GM23338 (cell line): ENCODE measurements around the gene CRELD1. TPM values are rescaled to one million over a fixed set of nuclear protein-coding genes. Genes with fewer than 3 reads are reported as not detected.

Source experiments
- ATAC-seq: fragments of 200-7000 bp; cut with Tn5 transposase; 3 replicates; pipeline ENCODE4 v1.9.1; 2020
- DNase-seq: peaks from one replicate; pipeline ENCODE4 v3.0.0-alpha.2; 2015; ENCODE audit warnings: low spot score
- H2AFZ ChIP-seq: fragments of 200-600 bp; sonication (generic); 2 replicates; pipeline ENCODE4 v1.8.0; 2016; ENCODE audit warnings: antibody characterized with exemption, mild to moderate bottlenecking, moderate library complexity
- H3F3A ChIP-seq: fragments of 200-600 bp; sonication (generic); replicated peaks from 2 replicates; pipeline ENCODE4 v1.8.0; 2017; ENCODE audit warnings: antibody characterized with exemption, mixed run types, low read depth
- H3K27ac ChIP-seq: fragments of 200-600 bp; sonication (generic); 2 replicates; pipeline ENCODE4 v1.6.1; 2016; ENCODE audit warnings: low read depth
- H3K27me3 ChIP-seq: fragments of 200-600 bp; sonication (generic); 2 replicates; pipeline ENCODE4 v1.8.0; 2016; ENCODE audit warnings: mild to moderate bottlenecking, mixed run types, moderate library complexity; ENCODE audit not compliant: insufficient read depth
- H3K36me3 ChIP-seq: fragments of 200-600 bp; sonication (generic); 2 replicates; pipeline ENCODE4 v1.8.0; 2016; ENCODE audit warnings: mild to moderate bottlenecking; ENCODE audit not compliant: insufficient read depth
- H3K4me1 ChIP-seq: fragments of 200-600 bp; sonication (generic); 2 replicates; pipeline ENCODE4 v1.8.0; 2016; ENCODE audit warnings: mild to moderate bottlenecking, moderate library complexity; ENCODE audit not compliant: insufficient read depth
- H3K4me2 ChIP-seq: fragments of 200-600 bp; sonication (generic); 2 replicates; pipeline ENCODE4 v1.7.1; 2017; ENCODE audit warnings: mixed run types
- H3K4me3 ChIP-seq: fragments of 200-600 bp; sonication (generic); 2 replicates; pipeline ENCODE4 v1.6.1; 2016; ENCODE audit warnings: mixed run types
- H3K79me2 ChIP-seq: fragments of 200-600 bp; sonication (generic); replicated peaks from 2 replicates; pipeline ENCODE4 v1.8.0; 2017; ENCODE audit warnings: mild to moderate bottlenecking; ENCODE audit not compliant: insufficient read depth
- H3K9me2 ChIP-seq: fragments of 200-600 bp; sonication (generic); 2 replicates; pipeline ENCODE4 v1.8.0; 2017; ENCODE audit not compliant: insufficient read depth
- H4K20me1 ChIP-seq: fragments of 200-600 bp; sonication (generic); replicated peaks from 2 replicates; pipeline ENCODE4 v1.8.0; 2017; ENCODE audit warnings: mild to moderate bottlenecking; ENCODE audit not compliant: insufficient read depth
- H3K27ac Mint-ChIP-seq: 2 replicates; pipeline ENCODE4 v1.8.0; 2020; ENCODE audit warnings: inconsistent platforms, mild to moderate bottlenecking, moderate library complexity, mixed read lengths
- H3K27me3 Mint-ChIP-seq: 3 replicates; pipeline ENCODE4 v1.8.0; 2022; ENCODE audit warnings: low read depth, mild to moderate bottlenecking, moderate library complexity, mixed read lengths, inconsistent platforms; ENCODE audit not compliant: insufficient read depth, poor library complexity
- H3K36me3 Mint-ChIP-seq: 3 replicates; pipeline ENCODE4 v1.8.0; 2021; ENCODE audit warnings: low read depth, mild to moderate bottlenecking, inconsistent platforms, moderate library complexity, mixed read lengths
- H3K4me1 Mint-ChIP-seq: 3 replicates; pipeline ENCODE4 v1.8.0; 2020; ENCODE audit warnings: mild to moderate bottlenecking, inconsistent platforms, mixed read lengths
- H3K4me3 Mint-ChIP-seq: 3 replicates; pipeline ENCODE4 v1.8.0; 2021; ENCODE audit warnings: moderate library complexity, mild to moderate bottlenecking, inconsistent platforms, mixed read lengths
- H3K9me3 Mint-ChIP-seq: 3 replicates; pipeline ENCODE4 v1.8.0; 2020; ENCODE audit warnings: moderate library complexity, mild to moderate bottlenecking, inconsistent platforms, mixed read lengths
- EZH2phosphoT487 ChIP-seq: fragments of 200-600 bp; sonication (generic); IDR thresholded peaks from one replicate; pipeline ENCODE4 v1.8.1; 2018; ENCODE audit warnings: antibody characterized with exemption; ENCODE audit not compliant: unreplicated experiment
- STAT1 ChIP-seq: IDR thresholded peaks from one replicate; pipeline ENCODE4 v1.6.1; 2016; ENCODE audit warnings: antibody characterized with exemption; ENCODE audit not compliant: unreplicated experiment
- polyA plus RNA-seq: library from polyadenylated mRNA; unstranded; fragments of >200 nt; fragmentation: Nextera tagmentation; extraction: Ambion mirVana; gene quantifications from 2 replicates; pipeline ENCODE4 v1.2.1, GENCODE V29; 2016
- total RNA-seq: library from RNA; depleted of rRNA; stranded (reverse); fragments of >200 nt; shearing (Covaris generic); gene quantifications from 2 replicates; pipeline ENCODE4 v1.2.3, GENCODE V29; 2014
- TF ChIP-seq, protein P1 (sequence below): fragments of 250-450 bp; sonication (Bioruptor Pico); IDR thresholded peaks from 2 replicates; pipeline ENCODE4 v1.5.0; 2020; ENCODE audit warnings: mild to moderate bottlenecking, moderate library complexity
- TF ChIP-seq, protein P2 (sequence below): IDR thresholded peaks from one replicate; pipeline ENCODE4 v1.6.1; 2018; ENCODE audit warnings: antibody characterized with exemption; ENCODE audit not compliant: unreplicated experiment
- TF ChIP-seq, protein P3 (sequence below), 2 experiments: fragments of 200-600 bp in 1 of 2; sonication (generic) in 1 of 2; conservative IDR thresholded peaks; 2 replicates each; pipeline versions ENCODE4 v1.5.1 to v1.6.1; 2016 to 2017; ENCODE audit warnings: antibody characterized with exemption in 2 of 2, low read depth in 2 of 2, mild to moderate bottlenecking in 2 of 2, moderate library complexity in 1 of 2

The CRELD1 gene
- total and polyA plus RNA-seq, 2 experiments from 2014 or later, result 11.5 to 13.1 TPM

DNA sequence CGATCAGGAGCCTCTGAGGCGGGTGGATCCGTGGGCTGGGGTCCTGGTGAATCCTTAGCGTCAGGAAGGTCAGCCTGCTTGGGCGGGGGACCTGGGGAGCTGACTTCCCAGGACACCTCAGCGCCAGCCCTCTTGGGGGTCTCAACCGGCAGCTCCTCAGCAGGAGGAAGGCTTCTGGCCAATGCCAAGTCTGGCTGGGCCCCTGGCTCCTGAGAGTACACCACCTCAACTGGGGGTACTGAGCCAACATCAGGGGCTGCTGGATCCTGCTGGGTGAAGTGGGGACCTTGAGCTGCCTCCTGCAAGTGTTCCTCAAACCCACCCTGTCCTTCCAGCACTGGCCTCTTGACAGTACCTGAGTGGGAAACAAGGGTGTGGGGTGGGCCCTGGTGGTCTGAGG lies 15.5 kb downstream of the CRELD1 start:
- Mint-ChIP-seq H3K27me3 (peaks cover 20% of the 10 kb centered on the region), H3K9me3 (no peaks in the 10 kb centered on the region; the same call in 2 of the 3 replicates), H3K27ac (no peak overlapping the region), H3K36me3 (peaks cover 8% of the 10 kb centered on the region; the same call in 1 of the 3 replicates), H3K4me3 (no peak overlapping the region), H3K4me1 (peaks cover 9% of the 10 kb centered on the region; the same call in 2 of the 3 replicates)
- no peak overlapping the region for H3K4me2 ChIP-seq
- H4K20me1 ChIP-seq, result no peaks in the 10 kb centered on the region; the same call in 1 of the 2 replicates
- H2AFZ ChIP-seq, result no peak overlapping the region
- no peak for ATAC-seq
- H3K27me3 ChIP-seq, result peaks cover 7% of the 10 kb centered on the region; the same call in 1 of the 2 replicates
- no peak overlapping the region for H3K27ac ChIP-seq
- peaks cover 9% of the 10 kb centered on the region for H3K4me1 ChIP-seq
- no peaks in the 10 kb centered on the region for H3K79me2 ChIP-seq
- H3F3A ChIP-seq, result no peaks in the 10 kb centered on the region; the same call in 1 of the 2 replicates
- TF ChIP-seq EZH2phosphoT487 (no peak), STAT1 (no peak)
- TF ChIP-seq, protein P1, sequence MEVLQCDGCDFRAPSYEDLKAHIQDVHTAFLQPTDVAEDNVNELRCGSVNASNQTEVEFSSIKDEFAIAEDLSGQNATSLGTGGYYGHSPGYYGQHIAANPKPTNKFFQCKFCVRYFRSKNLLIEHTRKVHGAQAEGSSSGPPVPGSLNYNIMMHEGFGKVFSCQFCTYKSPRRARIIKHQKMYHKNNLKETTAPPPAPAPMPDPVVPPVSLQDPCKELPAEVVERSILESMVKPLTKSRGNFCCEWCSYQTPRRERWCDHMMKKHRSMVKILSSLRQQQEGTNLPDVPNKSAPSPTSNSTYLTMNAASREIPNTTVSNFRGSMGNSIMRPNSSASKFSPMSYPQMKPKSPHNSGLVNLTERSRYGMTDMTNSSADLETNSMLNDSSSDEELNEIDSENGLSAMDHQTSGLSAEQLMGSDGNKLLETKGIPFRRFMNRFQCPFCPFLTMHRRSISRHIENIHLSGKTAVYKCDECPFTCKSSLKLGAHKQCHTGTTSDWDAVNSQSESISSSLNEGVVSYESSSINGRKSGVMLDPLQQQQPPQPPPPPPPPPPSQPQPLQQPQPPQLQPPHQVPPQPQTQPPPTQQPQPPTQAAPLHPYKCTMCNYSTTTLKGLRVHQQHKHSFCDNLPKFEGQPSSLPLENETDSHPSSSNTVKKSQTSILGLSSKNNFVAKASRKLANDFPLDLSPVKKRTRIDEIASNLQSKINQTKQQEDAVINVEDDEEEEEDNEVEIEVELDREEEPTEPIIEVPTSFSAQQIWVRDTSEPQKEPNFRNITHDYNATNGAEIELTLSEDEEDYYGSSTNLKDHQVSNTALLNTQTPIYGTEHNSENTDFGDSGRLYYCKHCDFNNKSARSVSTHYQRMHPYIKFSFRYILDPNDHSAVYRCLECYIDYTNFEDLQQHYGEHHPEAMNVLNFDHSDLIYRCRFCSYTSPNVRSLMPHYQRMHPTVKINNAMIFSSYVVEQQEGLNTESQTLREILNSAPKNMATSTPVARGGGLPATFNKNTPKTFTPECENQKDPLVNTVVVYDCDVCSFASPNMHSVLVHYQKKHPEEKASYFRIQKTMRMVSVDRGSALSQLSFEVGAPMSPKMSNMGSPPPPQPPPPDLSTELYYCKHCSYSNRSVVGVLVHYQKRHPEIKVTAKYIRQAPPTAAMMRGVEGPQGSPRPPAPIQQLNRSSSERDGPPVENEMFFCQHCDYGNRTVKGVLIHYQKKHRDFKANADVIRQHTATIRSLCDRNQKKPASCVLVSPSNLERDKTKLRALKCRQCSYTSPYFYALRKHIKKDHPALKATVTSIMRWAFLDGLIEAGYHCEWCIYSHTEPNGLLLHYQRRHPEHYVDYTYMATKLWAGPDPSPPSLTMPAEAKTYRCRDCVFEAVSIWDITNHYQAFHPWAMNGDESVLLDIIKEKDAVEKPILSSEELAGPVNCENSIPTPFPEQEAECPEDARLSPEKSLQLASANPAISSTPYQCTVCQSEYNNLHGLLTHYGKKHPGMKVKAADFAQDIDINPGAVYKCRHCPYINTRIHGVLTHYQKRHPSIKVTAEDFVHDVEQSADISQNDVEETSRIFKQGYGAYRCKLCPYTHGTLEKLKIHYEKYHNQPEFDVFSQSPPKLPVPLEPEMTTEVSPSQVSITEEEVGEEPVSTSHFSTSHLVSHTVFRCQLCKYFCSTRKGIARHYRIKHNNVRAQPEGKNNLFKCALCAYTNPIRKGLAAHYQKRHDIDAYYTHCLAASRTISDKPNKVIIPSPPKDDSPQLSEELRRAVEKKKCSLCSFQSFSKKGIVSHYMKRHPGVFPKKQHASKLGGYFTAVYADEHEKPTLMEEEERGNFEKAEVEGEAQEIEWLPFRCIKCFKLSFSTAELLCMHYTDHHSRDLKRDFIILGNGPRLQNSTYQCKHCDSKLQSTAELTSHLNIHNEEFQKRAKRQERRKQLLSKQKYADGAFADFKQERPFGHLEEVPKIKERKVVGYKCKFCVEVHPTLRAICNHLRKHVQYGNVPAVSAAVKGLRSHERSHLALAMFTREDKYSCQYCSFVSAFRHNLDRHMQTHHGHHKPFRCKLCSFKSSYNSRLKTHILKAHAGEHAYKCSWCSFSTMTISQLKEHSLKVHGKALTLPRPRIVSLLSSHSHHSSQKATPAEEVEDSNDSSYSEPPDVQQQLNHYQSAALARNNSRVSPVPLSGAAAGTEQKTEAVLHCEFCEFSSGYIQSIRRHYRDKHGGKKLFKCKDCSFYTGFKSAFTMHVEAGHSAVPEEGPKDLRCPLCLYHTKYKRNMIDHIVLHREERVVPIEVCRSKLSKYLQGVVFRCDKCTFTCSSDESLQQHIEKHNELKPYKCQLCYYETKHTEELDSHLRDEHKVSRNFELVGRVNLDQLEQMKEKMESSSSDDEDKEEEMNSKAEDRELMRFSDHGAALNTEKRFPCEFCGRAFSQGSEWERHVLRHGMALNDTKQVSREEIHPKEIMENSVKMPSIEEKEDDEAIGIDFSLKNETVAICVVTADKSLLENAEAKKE (CRISPR knock-in tag), result no peak
- TF ChIP-seq, protein P2, sequence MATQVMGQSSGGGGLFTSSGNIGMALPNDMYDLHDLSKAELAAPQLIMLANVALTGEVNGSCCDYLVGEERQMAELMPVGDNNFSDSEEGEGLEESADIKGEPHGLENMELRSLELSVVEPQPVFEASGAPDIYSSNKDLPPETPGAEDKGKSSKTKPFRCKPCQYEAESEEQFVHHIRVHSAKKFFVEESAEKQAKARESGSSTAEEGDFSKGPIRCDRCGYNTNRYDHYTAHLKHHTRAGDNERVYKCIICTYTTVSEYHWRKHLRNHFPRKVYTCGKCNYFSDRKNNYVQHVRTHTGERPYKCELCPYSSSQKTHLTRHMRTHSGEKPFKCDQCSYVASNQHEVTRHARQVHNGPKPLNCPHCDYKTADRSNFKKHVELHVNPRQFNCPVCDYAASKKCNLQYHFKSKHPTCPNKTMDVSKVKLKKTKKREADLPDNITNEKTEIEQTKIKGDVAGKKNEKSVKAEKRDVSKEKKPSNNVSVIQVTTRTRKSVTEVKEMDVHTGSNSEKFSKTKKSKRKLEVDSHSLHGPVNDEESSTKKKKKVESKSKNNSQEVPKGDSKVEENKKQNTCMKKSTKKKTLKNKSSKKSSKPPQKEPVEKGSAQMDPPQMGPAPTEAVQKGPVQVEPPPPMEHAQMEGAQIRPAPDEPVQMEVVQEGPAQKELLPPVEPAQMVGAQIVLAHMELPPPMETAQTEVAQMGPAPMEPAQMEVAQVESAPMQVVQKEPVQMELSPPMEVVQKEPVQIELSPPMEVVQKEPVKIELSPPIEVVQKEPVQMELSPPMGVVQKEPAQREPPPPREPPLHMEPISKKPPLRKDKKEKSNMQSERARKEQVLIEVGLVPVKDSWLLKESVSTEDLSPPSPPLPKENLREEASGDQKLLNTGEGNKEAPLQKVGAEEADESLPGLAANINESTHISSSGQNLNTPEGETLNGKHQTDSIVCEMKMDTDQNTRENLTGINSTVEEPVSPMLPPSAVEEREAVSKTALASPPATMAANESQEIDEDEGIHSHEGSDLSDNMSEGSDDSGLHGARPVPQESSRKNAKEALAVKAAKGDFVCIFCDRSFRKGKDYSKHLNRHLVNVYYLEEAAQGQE, result no peak
- TF ChIP-seq, protein P3, sequence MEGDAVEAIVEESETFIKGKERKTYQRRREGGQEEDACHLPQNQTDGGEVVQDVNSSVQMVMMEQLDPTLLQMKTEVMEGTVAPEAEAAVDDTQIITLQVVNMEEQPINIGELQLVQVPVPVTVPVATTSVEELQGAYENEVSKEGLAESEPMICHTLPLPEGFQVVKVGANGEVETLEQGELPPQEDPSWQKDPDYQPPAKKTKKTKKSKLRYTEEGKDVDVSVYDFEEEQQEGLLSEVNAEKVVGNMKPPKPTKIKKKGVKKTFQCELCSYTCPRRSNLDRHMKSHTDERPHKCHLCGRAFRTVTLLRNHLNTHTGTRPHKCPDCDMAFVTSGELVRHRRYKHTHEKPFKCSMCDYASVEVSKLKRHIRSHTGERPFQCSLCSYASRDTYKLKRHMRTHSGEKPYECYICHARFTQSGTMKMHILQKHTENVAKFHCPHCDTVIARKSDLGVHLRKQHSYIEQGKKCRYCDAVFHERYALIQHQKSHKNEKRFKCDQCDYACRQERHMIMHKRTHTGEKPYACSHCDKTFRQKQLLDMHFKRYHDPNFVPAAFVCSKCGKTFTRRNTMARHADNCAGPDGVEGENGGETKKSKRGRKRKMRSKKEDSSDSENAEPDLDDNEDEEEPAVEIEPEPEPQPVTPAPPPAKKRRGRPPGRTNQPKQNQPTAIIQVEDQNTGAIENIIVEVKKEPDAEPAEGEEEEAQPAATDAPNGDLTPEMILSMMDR (conservative IDR thresholded peaks at IDR 0.05; ENCODE audit: low read depth in 2 of 2), result no peak
- H3K36me3 ChIP-seq, result no peaks in the 10 kb centered on the region
- no peak overlapping the region for H3K4me3 ChIP-seq
- no peak for DNase-seq
- no peaks in the 10 kb centered on the region for H3K9me2 ChIP-seq
